Lower lobe of right lung (tissue), 2 donors: ENCODE data around the gene MYADML2. TPM values are rescaled to one million over a fixed set of nuclear protein-coding genes. Genes with fewer than 3 reads are reported as not detected.

Experiments used
- ATAC-seq, 2 donors: fragments of 200-7000 bp; cut with Tn5 transposase; one replicate each; pipeline ENCODE4 v1.9.1; 2020 to 2022; ENCODE audit warnings: mild to moderate bottlenecking in 2 of 2, moderate library complexity in 2 of 2
- DNase-seq: peaks from one replicate; pipeline ENCODE4 v3.0.0-alpha.2; 2020
- H3K27ac ChIP-seq: fragments of 200-600 bp; one replicate; pipeline ENCODE4 v1.8.0; 2022
- H3K27me3 ChIP-seq: fragments of 200-600 bp; one replicate; pipeline ENCODE4 v1.8.0; 2022; ENCODE audit warnings: low read depth
- H3K36me3 ChIP-seq: fragments of 200-600 bp; one replicate; pipeline ENCODE4 v1.8.0; 2022; ENCODE audit warnings: mild to moderate bottlenecking
- H3K4me1 ChIP-seq: fragments of 200-600 bp; one replicate; pipeline ENCODE4 v1.8.0; 2022
- H3K4me3 ChIP-seq: fragments of 200-600 bp; one replicate; pipeline ENCODE4 v1.8.0; 2022; ENCODE audit warnings: mild to moderate bottlenecking
- H3K9me3 ChIP-seq: fragments of 200-600 bp; one replicate; pipeline ENCODE4 v1.8.0; 2022
- intact Hi-C: fragments of 100-400 bp; cut with DNase I; formaldehyde crosslinking; loops from one replicate; pipeline ENCODE4 v1.11.0; 2022
- total RNA-seq: library from RNA; stranded (reverse); fragmentation: NEBNext Ultra II Directional; extraction: Animal tissue kit (Norgen Biotek cat#: 25700); gene quantifications from one replicate; pipeline ENCODE4 v1.2.1, GENCODE V29; 2021
- TF ChIP-seq, protein P1 (sequence below): fragments of 200-600 bp; IDR thresholded peaks from one replicate; pipeline ENCODE4 v1.8.0; 2022; ENCODE audit warnings: antibody characterized with exemption, mild to moderate bottlenecking
- donor health status: DM: no; HTN: yes; CAD: no; lungs with severe emphysema.

MYADML2 gene
- total RNA-seq, 1 donor from 2014 or later, result not detected

GRCh38 chr17:81939881-81940385 lies 7.1 kb downstream of the MYADML2 start:
- TF ChIP-seq, protein P1, sequence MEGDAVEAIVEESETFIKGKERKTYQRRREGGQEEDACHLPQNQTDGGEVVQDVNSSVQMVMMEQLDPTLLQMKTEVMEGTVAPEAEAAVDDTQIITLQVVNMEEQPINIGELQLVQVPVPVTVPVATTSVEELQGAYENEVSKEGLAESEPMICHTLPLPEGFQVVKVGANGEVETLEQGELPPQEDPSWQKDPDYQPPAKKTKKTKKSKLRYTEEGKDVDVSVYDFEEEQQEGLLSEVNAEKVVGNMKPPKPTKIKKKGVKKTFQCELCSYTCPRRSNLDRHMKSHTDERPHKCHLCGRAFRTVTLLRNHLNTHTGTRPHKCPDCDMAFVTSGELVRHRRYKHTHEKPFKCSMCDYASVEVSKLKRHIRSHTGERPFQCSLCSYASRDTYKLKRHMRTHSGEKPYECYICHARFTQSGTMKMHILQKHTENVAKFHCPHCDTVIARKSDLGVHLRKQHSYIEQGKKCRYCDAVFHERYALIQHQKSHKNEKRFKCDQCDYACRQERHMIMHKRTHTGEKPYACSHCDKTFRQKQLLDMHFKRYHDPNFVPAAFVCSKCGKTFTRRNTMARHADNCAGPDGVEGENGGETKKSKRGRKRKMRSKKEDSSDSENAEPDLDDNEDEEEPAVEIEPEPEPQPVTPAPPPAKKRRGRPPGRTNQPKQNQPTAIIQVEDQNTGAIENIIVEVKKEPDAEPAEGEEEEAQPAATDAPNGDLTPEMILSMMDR, result no peak
- ATAC-seq (no peak), DNase-seq (no peak)
- intact Hi-C loops, result no loop called here
- Histone ChIP-seq H3K4me3 (no peak overlapping the region), H3K9me3 (no peaks in the 10 kb centered on the region), H3K36me3 (no peaks in the 10 kb centered on the region), H3K27me3 (peaks cover 24% of the 10 kb centered on the region), H3K27ac (no peak overlapping the region), H3K4me1 (no peaks in the 10 kb centered on the region)

DNA sequence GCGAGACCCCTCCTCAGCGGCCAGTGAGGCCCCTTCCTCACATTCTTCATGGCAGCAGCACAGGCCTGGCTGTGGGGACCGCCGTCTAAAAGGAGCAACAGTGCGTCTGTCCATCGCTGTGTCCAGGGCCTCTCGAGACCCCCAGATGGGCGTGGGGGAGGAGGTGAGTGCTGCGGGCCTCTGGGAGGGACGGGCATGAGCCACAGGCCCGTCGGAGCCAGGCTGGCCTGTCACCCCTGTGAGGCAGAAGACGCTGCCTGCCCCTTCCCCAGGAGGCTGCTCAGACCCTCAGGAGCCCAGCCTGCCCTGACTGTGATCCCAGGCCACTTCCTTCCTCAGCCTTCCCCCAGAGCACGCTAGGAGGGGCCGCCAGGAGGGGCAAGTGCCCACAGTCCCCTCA lies 7.8 kb downstream of the MYADML2 start:
- Histone ChIP-seq H3K36me3 (no peaks in the 10 kb centered on the region), H3K27ac (no peak overlapping the region), H3K9me3 (no peaks in the 10 kb centered on the region), H3K27me3 (peaks cover 24% of the 10 kb centered on the region), H3K4me1 (no peaks in the 10 kb centered on the region), H3K4me3 (no peak overlapping the region)
- no peak for ATAC-seq
- TF ChIP-seq, protein P1, result no peak
- no peak for DNase-seq
- intact Hi-C loops, result no loop called here

DNA sequence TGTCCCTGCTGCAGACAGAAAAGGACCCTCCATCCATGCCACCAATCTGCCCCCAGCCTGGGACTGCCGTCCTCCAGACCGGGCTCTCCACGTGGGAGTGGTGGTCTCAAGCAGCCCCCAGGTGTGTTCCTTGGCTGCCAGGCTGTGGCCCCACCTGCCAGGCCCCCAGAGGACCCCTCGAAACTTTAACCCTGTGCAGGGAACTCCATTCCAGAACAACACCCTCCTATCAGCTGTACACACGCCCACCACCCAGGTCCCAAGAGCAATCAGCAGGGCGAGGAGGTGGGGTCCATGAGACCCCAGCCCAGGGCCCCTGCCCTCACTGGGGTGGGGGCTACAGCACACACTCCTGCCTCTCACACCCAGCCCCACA lies 11.3 kb downstream of the MYADML2 start:
- H3K27ac ChIP-seq, result no peak overlapping the region
- TF ChIP-seq, protein P1, result no peak
- intact Hi-C loops, result no loop called here
- H3K9me3 ChIP-seq, result no peaks in the 10 kb centered on the region
- peaks cover 4% of the 10 kb centered on the region for H3K27me3 ChIP-seq
- no peaks in the 10 kb centered on the region for H3K4me1 ChIP-seq
- no peak overlapping the region for H3K4me3 ChIP-seq
- ATAC-seq (no peak), DNase-seq (no peak)
- H3K36me3 ChIP-seq, result no peaks in the 10 kb centered on the region

DNA sequence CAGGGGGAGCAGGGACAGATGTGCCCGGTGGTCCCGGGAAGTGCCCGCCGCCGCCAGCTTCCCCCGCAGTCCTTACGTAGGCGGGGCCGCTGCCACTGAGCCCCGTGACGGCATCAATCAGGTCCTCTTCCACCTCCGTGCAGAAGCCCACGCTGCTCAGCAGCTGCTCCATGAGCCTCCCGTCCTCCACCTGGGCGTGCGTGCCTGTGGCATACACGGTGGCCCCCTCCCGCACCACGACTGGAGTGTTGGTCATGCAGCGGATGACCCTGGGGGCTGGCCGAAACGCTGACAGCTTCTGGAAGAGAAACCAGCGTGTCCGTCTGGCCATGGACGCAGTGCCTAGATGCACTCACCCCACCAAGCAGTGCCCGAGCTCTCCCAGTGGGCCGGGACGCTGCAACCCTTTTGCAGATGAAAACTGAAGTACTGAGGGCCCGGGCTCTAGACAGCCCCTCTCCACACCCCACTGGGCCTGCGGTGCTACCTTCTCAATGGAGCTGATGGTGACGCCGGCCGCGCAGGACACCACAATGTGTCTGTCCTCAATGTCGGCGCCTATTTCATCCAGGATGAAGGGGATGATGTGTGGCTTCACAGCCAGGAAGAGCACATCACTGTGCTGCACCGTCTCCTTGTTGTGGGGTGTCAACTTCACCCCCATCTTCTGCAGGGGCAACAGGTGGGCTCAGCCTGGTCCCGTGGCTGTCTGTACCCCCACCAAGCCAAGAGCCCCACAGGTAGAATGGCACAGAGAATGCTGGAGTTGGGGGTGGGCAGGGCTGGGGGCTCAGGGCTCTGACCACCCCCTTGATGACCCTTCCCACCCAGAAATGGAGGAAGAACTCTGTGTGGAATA lies 12.0 kb downstream of the MYADML2 start:
- no peak for DNase-seq

GRCh38 chr17:81934098-81934757 lies 12.8 kb downstream of the MYADML2 start:
- Histone ChIP-seq H3K36me3 (no peaks in the 10 kb centered on the region), H3K27ac (no peak overlapping the region), H3K4me3 (no peak overlapping the region), H3K4me1 (no peaks in the 10 kb centered on the region), H3K27me3 (peaks cover 5% of the 10 kb centered on the region), H3K9me3 (no peaks in the 10 kb centered on the region)
- no peak for DNase-seq
- ATAC-seq, result no peak
- intact Hi-C loops, result no loop called here
- TF ChIP-seq, protein P1, result no peak

More for the DNA sequence above, 12.0 kb downstream of the MYADML2 start:
- no peak overlapping the region for H3K4me3 ChIP-seq
- H3K9me3 ChIP-seq, result no peaks in the 10 kb centered on the region
- H3K27ac ChIP-seq, result no peak overlapping the region
- peaks cover 4% of the 10 kb centered on the region for H3K27me3 ChIP-seq
- TF ChIP-seq, protein P1, result no peak
- no peaks in the 10 kb centered on the region for H3K4me1 ChIP-seq
- ATAC-seq, result no peak
- no peaks in the 10 kb centered on the region for H3K36me3 ChIP-seq
- intact Hi-C loops, result no loop called here
